H9 (cell line): Measurements from ENCODE around the gene SRGAP1. TPM values are rescaled to one million over a fixed set of nuclear protein-coding genes. Genes with fewer than 3 reads are reported as not detected.

Experiments
- DNase-seq: peaks from one replicate; pipeline ENCODE4 v3.0.0-alpha.2; 2017
- H2AFZ ChIP-seq: one replicate; pipeline ENCODE4 v1.6.1; 2013; ENCODE audit warnings: mild to moderate bottlenecking, low read length, control low read depth, moderate library complexity
- H2AK5ac ChIP-seq: 2 replicates; pipeline ENCODE4 v1.6.1; 2013; ENCODE audit warnings: low read length, control low read depth, mixed read lengths; ENCODE audit not compliant: insufficient read length
- H2BK120ac ChIP-seq: one replicate; pipeline ENCODE4 v1.6.1; 2013; ENCODE audit warnings: low read depth, mild to moderate bottlenecking, low read length, control low read depth, inconsistent platforms; ENCODE audit not compliant: poor library complexity, severe bottlenecking
- H2BK12ac ChIP-seq: 2 replicates; pipeline ENCODE4 v1.6.1; 2013; ENCODE audit warnings: low read length, control low read depth, mixed read lengths, low read depth; ENCODE audit not compliant: insufficient read length
- H2BK15ac ChIP-seq: 2 replicates; pipeline ENCODE4 v1.6.1; 2013; ENCODE audit warnings: low read depth, low read length, control low read depth
- H2BK20ac ChIP-seq: one replicate; pipeline ENCODE4 v1.6.1; 2013; ENCODE audit warnings: low read depth, mild to moderate bottlenecking, low read length, control low read depth, inconsistent platforms; ENCODE audit not compliant: poor library complexity, severe bottlenecking
- H2BK5ac ChIP-seq: 2 replicates; pipeline ENCODE4 v1.6.1; 2013; ENCODE audit warnings: low read length, control low read depth, mixed read lengths; ENCODE audit not compliant: insufficient read length
- H3K14ac ChIP-seq: 2 replicates; pipeline ENCODE4 v1.6.1; 2013; ENCODE audit warnings: low read length, control low read depth; ENCODE audit not compliant: insufficient read depth
- H3K18ac ChIP-seq: 2 replicates; pipeline ENCODE4 v1.6.1; 2013; ENCODE audit warnings: low read depth, mild to moderate bottlenecking, mixed read lengths, low read length, control low read depth; ENCODE audit not compliant: insufficient read length
- H3K23ac ChIP-seq: 2 replicates; pipeline ENCODE4 v1.6.1; 2013; ENCODE audit warnings: low read length, control low read depth, mixed read lengths, low read depth; ENCODE audit not compliant: insufficient read length
- H3K23me2 ChIP-seq: 2 replicates; pipeline ENCODE4 v1.6.1; 2013; ENCODE audit warnings: low read depth, mild to moderate bottlenecking, mixed read lengths, low read length, control low read depth; ENCODE audit not compliant: insufficient read length, poor library complexity, severe bottlenecking
- H3K27ac ChIP-seq: 2 replicates; pipeline ENCODE4 v1.5.1; 2013; ENCODE audit warnings: low read length, control low read depth, mixed read lengths, low read depth; ENCODE audit not compliant: insufficient read length
- H3K27me3 ChIP-seq: 2 replicates; pipeline ENCODE4 v1.6.1; 2013; ENCODE audit warnings: low read length, control low read depth, inconsistent platforms; ENCODE audit not compliant: insufficient read depth
- H3K4ac ChIP-seq: 2 replicates; pipeline ENCODE4 v1.6.1; 2013; ENCODE audit warnings: low read depth, mild to moderate bottlenecking, control low read depth, inconsistent platforms, low read length, moderate library complexity
- H3K4me1 ChIP-seq: 2 replicates; pipeline ENCODE4 v1.6.1; 2013; ENCODE audit warnings: low read length, control low read depth, inconsistent platforms; ENCODE audit not compliant: insufficient read depth
- H3K4me2 ChIP-seq: 2 replicates; pipeline ENCODE4 v1.6.1; 2013; ENCODE audit warnings: low read length, control low read depth, mixed read lengths; ENCODE audit not compliant: insufficient read length, insufficient read depth
- H3K56ac ChIP-seq: 2 replicates; pipeline ENCODE4 v1.6.1; 2013; ENCODE audit warnings: low read depth, mild to moderate bottlenecking, mixed read lengths, low read length, control low read depth; ENCODE audit not compliant: insufficient read length
- H3K79me1 ChIP-seq: 2 replicates; pipeline ENCODE4 v1.6.1; 2013; ENCODE audit warnings: low read depth, mild to moderate bottlenecking, moderate library complexity, low read length, control low read depth, inconsistent platforms; ENCODE audit not compliant: insufficient read depth, poor library complexity, severe bottlenecking
- H3K79me2 ChIP-seq: 2 replicates; pipeline ENCODE4 v1.6.1; 2013; ENCODE audit warnings: low read length, control low read depth, inconsistent platforms; ENCODE audit not compliant: insufficient read depth
- H3K9ac ChIP-seq: 2 replicates; pipeline ENCODE4 v1.6.1; 2013; ENCODE audit warnings: low read length, control low read depth, mixed read lengths; ENCODE audit not compliant: insufficient read length; ENCODE audit errors: extremely low read depth
- H3K9me3 ChIP-seq: one replicate; pipeline ENCODE4 v1.6.1; 2013; ENCODE audit warnings: low read depth, low read length, inconsistent platforms; ENCODE audit not compliant: control insufficient read depth
- H3T11ph ChIP-seq: one replicate; pipeline ENCODE4 v1.6.1; 2013; ENCODE audit warnings: mild to moderate bottlenecking, low read length, control low read depth, inconsistent platforms
- H4K20me1 ChIP-seq: one replicate; pipeline ENCODE4 v1.6.1; 2013; ENCODE audit not compliant: control insufficient read depth, insufficient read length, insufficient read depth
- H4K5ac ChIP-seq: 2 replicates; pipeline ENCODE4 v1.6.1; 2013; ENCODE audit warnings: low read depth, mild to moderate bottlenecking, mixed read lengths, low read length, control low read depth; ENCODE audit not compliant: insufficient read length
- H4K8ac ChIP-seq: replicated peaks from 2 replicates; pipeline ENCODE4 v1.6.1; 2013; ENCODE audit warnings: low read length, control low read depth, mixed read lengths, low read depth; ENCODE audit not compliant: insufficient read length
- H4K91ac ChIP-seq: 2 replicates; pipeline ENCODE4 v1.6.1; 2013; ENCODE audit warnings: low read depth, mild to moderate bottlenecking, moderate library complexity, mixed read lengths, low read length, control low read depth; ENCODE audit not compliant: insufficient read length
- H3K27ac Mint-ChIP-seq, 3 experiments: 2 replicates in 2 of 3; 3 replicates in 1 of 3; pipeline ENCODE4 v1.8.0; 2020 to 2021; ENCODE audit warnings: mixed read lengths in 3 of 3, mild to moderate bottlenecking in 1 of 3, moderate library complexity in 1 of 3
- H3K27me3 Mint-ChIP-seq: 2 replicates; pipeline ENCODE4 v1.8.0; 2021; ENCODE audit warnings: low read depth, mild to moderate bottlenecking, moderate library complexity, mixed read lengths
- H3K36me3 Mint-ChIP-seq, 3 experiments: 2 replicates in 2 of 3; 3 replicates in 1 of 3; pipeline ENCODE4 v1.8.0; 2020 to 2021; ENCODE audit warnings: low read depth in 3 of 3, mixed read lengths in 3 of 3; ENCODE audit not compliant: insufficient read depth in 1 of 3
- H3K4me1 Mint-ChIP-seq, 2 experiments: 2 replicates each; pipeline ENCODE4 v1.8.0; 2020; ENCODE audit warnings: mixed read lengths in 2 of 2
- H3K4me3 Mint-ChIP-seq, 2 experiments: 2 replicates in 1 of 2; 3 replicates in 1 of 2; pipeline ENCODE4 v1.8.0; 2020 to 2021; ENCODE audit warnings: mild to moderate bottlenecking in 2 of 2, mixed read lengths in 2 of 2, moderate library complexity in 1 of 2
- H3K9me3 Mint-ChIP-seq, 2 experiments: 2 replicates in 1 of 2; 3 replicates in 1 of 2; pipeline ENCODE4 v1.8.0; 2020; ENCODE audit warnings: mild to moderate bottlenecking in 2 of 2, mixed read lengths in 2 of 2, moderate library complexity in 1 of 2
- CTCF ChIP-seq: fragments of 200-600 bp; sonication (generic); conservative IDR thresholded peaks from 3 replicates; pipeline ENCODE4 v1.8.0; 2021; ENCODE audit warnings: antibody characterized with exemption, mild to moderate bottlenecking
- WGBS: extraction: QIAGEN DNeasy Blood & Tissue Kit; methylation state at CpG from one replicate; pipeline ENCODE4 v1.1.7; 2013; ENCODE audit warnings: missing lambda C conversion rate, low lambda C conversion rate, mixed read lengths; ENCODE audit not compliant: insufficient read length; ENCODE audit errors: extremely low coverage; 5-methylcytosine and 5-hydroxymethylcytosine counted together
- total RNA-seq: library from RNA; stranded (reverse); gene quantifications from 2 replicates; pipeline ENCODE4 v1.2.1, GENCODE V29; 2021

The SRGAP1 gene
- total RNA-seq, 1 experiment from 2014 or later, result 4.8 TPM

DNA sequence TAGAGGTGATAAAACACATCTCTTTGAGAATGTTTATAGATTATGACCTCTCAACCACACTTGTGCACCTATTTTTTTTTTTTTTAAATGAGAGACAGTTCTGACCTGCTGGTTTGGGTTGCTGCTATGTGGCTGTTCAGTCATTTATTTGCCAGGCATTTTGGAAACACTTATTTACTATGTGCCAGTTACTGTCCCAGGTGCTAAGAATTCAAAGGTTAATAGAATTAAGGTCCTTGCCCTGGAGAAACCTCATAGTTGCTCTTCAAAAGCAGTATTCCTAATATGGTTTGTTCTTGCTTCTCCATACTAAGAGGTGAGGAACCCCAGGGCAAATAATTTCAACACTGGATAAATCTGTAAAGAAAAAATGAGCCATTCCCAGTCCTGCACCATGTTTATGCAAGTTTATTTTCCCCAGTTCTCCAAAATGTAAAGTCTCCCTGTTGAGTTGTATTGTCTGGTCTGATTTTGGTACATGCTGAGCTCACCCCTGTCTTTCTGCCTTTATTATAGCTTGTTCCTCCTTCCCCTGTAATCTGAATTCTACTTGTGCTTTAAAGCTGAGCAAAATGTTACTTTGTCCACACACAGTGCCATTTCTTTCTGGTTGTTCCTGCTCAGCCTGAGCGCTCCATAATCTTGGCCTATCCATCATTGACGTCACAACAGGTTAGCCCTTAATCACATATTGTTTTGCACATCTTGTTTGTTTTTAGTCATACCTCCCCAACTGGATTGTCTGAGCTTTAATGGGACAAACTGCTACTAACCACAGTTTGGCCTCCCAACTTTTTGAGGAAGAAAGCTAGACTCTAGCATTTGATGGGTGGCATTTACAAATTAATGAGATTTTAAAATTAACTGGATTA lies 56.7 kb downstream of the SRGAP1 start:
- no peak overlapping the region for H3K14ac ChIP-seq
- no peak overlapping the region for H2BK12ac ChIP-seq
- H3K23me2 ChIP-seq, result no peaks in the 10 kb centered on the region
- no peak overlapping the region for H4K5ac ChIP-seq
- H2AFZ ChIP-seq, result no peak overlapping the region
- H3K56ac ChIP-seq, result no peak overlapping the region
- H2BK15ac ChIP-seq, result peak overlapping the region; percentile 12; the same call in 1 of the 2 replicates
- no peak overlapping the region for H2AK5ac ChIP-seq
- no peak overlapping the region for H3K18ac ChIP-seq
- DNase-seq, result no peak
- no peaks in the 10 kb centered on the region for H4K20me1 ChIP-seq
- H2BK5ac ChIP-seq, result no peak overlapping the region
- H3K4me2 ChIP-seq, result no peak overlapping the region
- H4K8ac ChIP-seq, result no peak overlapping the region
- no peak overlapping the region for H3K9ac ChIP-seq
- Mint-ChIP-seq H3K27ac (0 out of 7 replicates have a peak overlapping the region, but pooled peaks of 1 of the 3 experiments have one; percentile 3), H3K27me3 (no peaks in the 10 kb centered on the region), H3K4me1 (peaks cover 9 to 16% of the 10 kb centered on the region in 2 experiments), H3K4me3 (no peak overlapping the region), H3K36me3 (no peaks in the 10 kb centered on the region), H3K9me3 (no peaks in the 10 kb centered on the region; a peak in 1 of 5 replicates)
- no peak overlapping the region for H3K27ac ChIP-seq
- H4K91ac ChIP-seq, result no peak overlapping the region
- no CpG with 5 or more reads among the region's 2 CpGs for WGBS
- H3T11ph ChIP-seq, result no peak overlapping the region
- H3K27me3 ChIP-seq, result no peaks in the 10 kb centered on the region
- H2BK20ac ChIP-seq, result no peak overlapping the region
- H3K4ac ChIP-seq, result no peak overlapping the region
- no peak overlapping the region for H2BK120ac ChIP-seq
- H3K4me1 ChIP-seq, result peaks cover 2% of the 10 kb centered on the region; the same call in 1 of the 2 replicates
- H3K79me1 ChIP-seq, result peaks cover 3% of the 10 kb centered on the region
- no peaks in the 10 kb centered on the region for H3K79me2 ChIP-seq
- H3K23ac ChIP-seq, result no peak overlapping the region
- no peaks in the 10 kb centered on the region for H3K9me3 ChIP-seq
- TF ChIP-seq CTCF, result no peak
